ENCODE measurements around the gene ATP13A5.

ATP13A5 gene

GRCh38 chr3:193378706-193379105, at the start of gene ATP13A5:
Gene ATP13A5, minus strand, starts transcription at chr3:193378753. Its CDS starts 28 bp downstream, at chr3:193378725.
- DNase-seq (ENCODE audit: low read depth), result no peak
- Histone ChIP-seq H3K9me3 (ENCODE audit: control insufficient read depth, low read length) (no peaks in the 10 kb centered on the region), H3K4me3 (ENCODE audit: low read length) (no peak within 1 kb of the TSS), H3K27me3 (replicated peaks; ENCODE audit: control insufficient read depth, insufficient read depth, low read length) (peaks cover 11% of the 10 kb centered on the region), H3K9ac (ENCODE audit: low read length) (no peak within 1 kb of the TSS), H3K36me3 (ENCODE audit: control insufficient read depth, insufficient read depth, low read length, severe bottlenecking) (no peaks in the 10 kb centered on the region), H3K4me1 (ENCODE audit: control insufficient read depth, insufficient read depth, low read length) (no peaks in the 10 kb centered on the region)

GRCh38 chr3:193418576-193419373, 40.2 kb upstream of the ATP13A5 start:
- peaks cover 37% of the 10 kb centered on the region for H3K9me3 ChIP-seq (ENCODE audit: control insufficient read depth, low read length)
- H3K36me3 ChIP-seq (ENCODE audit: control insufficient read depth, insufficient read depth, low read length, severe bottlenecking), result no peaks in the 10 kb centered on the region
- H3K4me3 ChIP-seq (ENCODE audit: low read length), result no peak overlapping the region
- DNase-seq (ENCODE audit: low read depth), result no peak
- no peak overlapping the region for H3K9ac ChIP-seq (ENCODE audit: low read length)
- H3K27me3 ChIP-seq (replicated peaks; ENCODE audit: control insufficient read depth, insufficient read depth, low read length), result no peaks in the 10 kb centered on the region
- H3K4me1 ChIP-seq (ENCODE audit: control insufficient read depth, insufficient read depth, low read length), result no peaks in the 10 kb centered on the region

GRCh38 chr3:193416629-193417028, 38.1 kb upstream of the ATP13A5 start:
- Histone ChIP-seq H3K36me3 (ENCODE audit: control insufficient read depth, insufficient read depth, low read length, severe bottlenecking) (no peaks in the 10 kb centered on the region), H3K4me3 (ENCODE audit: low read length) (no peak overlapping the region), H3K9me3 (ENCODE audit: control insufficient read depth, low read length) (peaks cover 37% of the 10 kb centered on the region), H3K4me1 (ENCODE audit: control insufficient read depth, insufficient read depth, low read length) (no peaks in the 10 kb centered on the region), H3K27me3 (replicated peaks; ENCODE audit: control insufficient read depth, insufficient read depth, low read length) (no peaks in the 10 kb centered on the region), H3K9ac (ENCODE audit: low read length) (no peak overlapping the region)
- no peak for DNase-seq (ENCODE audit: low read depth)

- Histone ChIP-seq H3K9ac (ENCODE audit: low read length) (no peak overlapping the region), H3K4me1 (ENCODE audit: control insufficient read depth, insufficient read depth, low read length) (no peaks in the 10 kb centered on the region), H3K9me3 (ENCODE audit: control insufficient read depth, low read length) (no peaks in the 10 kb centered on the region), H3K27me3 (replicated peaks; ENCODE audit: control insufficient read depth, insufficient read depth, low read length) (no peaks in the 10 kb centered on the region), H3K4me3 (ENCODE audit: low read length) (no peak overlapping the region), H3K36me3 (ENCODE audit: control insufficient read depth, insufficient read depth, low read length, severe bottlenecking) (no peaks in the 10 kb centered on the region)
- no peak for DNase-seq (ENCODE audit: low read depth)
Observed at GRCh38 chr3:193407688-193408087, 29.1 kb upstream of the ATP13A5 start.

GRCh38 chr3:193407112-193407511, 28.6 kb upstream of the ATP13A5 start:
- Histone ChIP-seq H3K9me3 (ENCODE audit: control insufficient read depth, low read length) (no peaks in the 10 kb centered on the region), H3K4me3 (ENCODE audit: low read length) (no peak overlapping the region), H3K36me3 (ENCODE audit: control insufficient read depth, insufficient read depth, low read length, severe bottlenecking) (no peaks in the 10 kb centered on the region), H3K27me3 (replicated peaks; ENCODE audit: control insufficient read depth, insufficient read depth, low read length) (no peaks in the 10 kb centered on the region), H3K4me1 (ENCODE audit: control insufficient read depth, insufficient read depth, low read length) (no peaks in the 10 kb centered on the region), H3K9ac (ENCODE audit: low read length) (no peak overlapping the region)
- no peak for DNase-seq (ENCODE audit: low read depth)

- Histone ChIP-seq H3K36me3 (ENCODE audit: control insufficient read depth, insufficient read depth, low read length, severe bottlenecking) (no peaks in the 10 kb centered on the region), H3K4me1 (ENCODE audit: control insufficient read depth, insufficient read depth, low read length) (no peaks in the 10 kb centered on the region), H3K9ac (ENCODE audit: low read length) (no peak overlapping the region), H3K9me3 (ENCODE audit: control insufficient read depth, low read length) (no peaks in the 10 kb centered on the region), H3K4me3 (ENCODE audit: low read length) (no peak overlapping the region), H3K27me3 (replicated peaks; ENCODE audit: control insufficient read depth, insufficient read depth, low read length) (no peaks in the 10 kb centered on the region)
- DNase-seq (ENCODE audit: low read depth), result no peak
Observed at GRCh38 chr3:193403307-193403706, 24.8 kb upstream of the ATP13A5 start.

- Histone ChIP-seq H3K9ac (ENCODE audit: low read length) (no peak overlapping the region), H3K4me3 (ENCODE audit: low read length) (no peak overlapping the region), H3K27me3 (replicated peaks; ENCODE audit: control insufficient read depth, insufficient read depth, low read length) (no peaks in the 10 kb centered on the region), H3K9me3 (ENCODE audit: control insufficient read depth, low read length) (no peaks in the 10 kb centered on the region), H3K36me3 (ENCODE audit: control insufficient read depth, insufficient read depth, low read length, severe bottlenecking) (no peaks in the 10 kb centered on the region), H3K4me1 (ENCODE audit: control insufficient read depth, insufficient read depth, low read length) (no peaks in the 10 kb centered on the region)
- DNase-seq (ENCODE audit: low read depth), result no peak
Observed at GRCh38 chr3:193400304-193400703, 21.8 kb upstream of the ATP13A5 start.

GRCh38 chr3:193396451-193397244, 18.1 kb upstream of the ATP13A5 start:
- no peaks in the 10 kb centered on the region for H3K27me3 ChIP-seq (replicated peaks; ENCODE audit: control insufficient read depth, insufficient read depth, low read length)
- no peaks in the 10 kb centered on the region for H3K4me1 ChIP-seq (ENCODE audit: control insufficient read depth, insufficient read depth, low read length)
- H3K9me3 ChIP-seq (ENCODE audit: control insufficient read depth, low read length), result no peaks in the 10 kb centered on the region
- no peaks in the 10 kb centered on the region for H3K36me3 ChIP-seq (ENCODE audit: control insufficient read depth, insufficient read depth, low read length, severe bottlenecking)
- DNase-seq (ENCODE audit: low read depth), result no peak
- no peak overlapping the region for H3K4me3 ChIP-seq (ENCODE audit: low read length)
- no peak overlapping the region for H3K9ac ChIP-seq (ENCODE audit: low read length)

- no peaks in the 10 kb centered on the region for H3K4me1 ChIP-seq (ENCODE audit: control insufficient read depth, insufficient read depth, low read length)
- no peaks in the 10 kb centered on the region for H3K27me3 ChIP-seq (replicated peaks; ENCODE audit: control insufficient read depth, insufficient read depth, low read length)
- H3K9me3 ChIP-seq (ENCODE audit: control insufficient read depth, low read length), result no peaks in the 10 kb centered on the region
- no peak overlapping the region for H3K9ac ChIP-seq (ENCODE audit: low read length)
- no peak overlapping the region for H3K4me3 ChIP-seq (ENCODE audit: low read length)
- DNase-seq (ENCODE audit: low read depth), result no peak
- no peaks in the 10 kb centered on the region for H3K36me3 ChIP-seq (ENCODE audit: control insufficient read depth, insufficient read depth, low read length, severe bottlenecking)
Observed at GRCh38 chr3:193391902-193392301, 13.3 kb upstream of the ATP13A5 start.

GRCh38 chr3:193389335-193389734, 10.8 kb upstream of the ATP13A5 start:
- Histone ChIP-seq H3K9ac (ENCODE audit: low read length) (no peak overlapping the region), H3K4me3 (ENCODE audit: low read length) (no peak overlapping the region), H3K27me3 (replicated peaks; ENCODE audit: control insufficient read depth, insufficient read depth, low read length) (no peaks in the 10 kb centered on the region), H3K4me1 (ENCODE audit: control insufficient read depth, insufficient read depth, low read length) (no peaks in the 10 kb centered on the region), H3K9me3 (ENCODE audit: control insufficient read depth, low read length) (no peaks in the 10 kb centered on the region), H3K36me3 (ENCODE audit: control insufficient read depth, insufficient read depth, low read length, severe bottlenecking) (no peaks in the 10 kb centered on the region)
- DNase-seq (ENCODE audit: low read depth), result no peak

GRCh38 chr3:193388361-193388760, 9.8 kb upstream of the ATP13A5 start:
- DNase-seq (ENCODE audit: low read depth), result no peak

More at GRCh38 chr3:193388361-193388760, 9.8 kb upstream of the ATP13A5 start:
- Histone ChIP-seq H3K36me3 (ENCODE audit: control insufficient read depth, insufficient read depth, low read length, severe bottlenecking) (no peaks in the 10 kb centered on the region), H3K4me3 (ENCODE audit: low read length) (no peak overlapping the region), H3K4me1 (ENCODE audit: control insufficient read depth, insufficient read depth, low read length) (no peaks in the 10 kb centered on the region), H3K27me3 (replicated peaks; ENCODE audit: control insufficient read depth, insufficient read depth, low read length) (peaks cover 2% of the 10 kb centered on the region), H3K9ac (ENCODE audit: low read length) (no peak overlapping the region), H3K9me3 (ENCODE audit: control insufficient read depth, low read length) (no peaks in the 10 kb centered on the region)

Data from adipocyte (in vitro differentiated cells).